ENCODE measurements around the gene PLN.

- TF ChIP-seq CTCF (IDR thresholded peaks at IDR 0.05) (no peak), POLR2A (IDR thresholded peaks at IDR 0.05) (no peak)
Measured at GRCh38 chr6:118574051-118574865, 26.2 kb downstream of the PLN start.

Data from ovary (tissue), 3 donors.